AG04449 (cell line): ENCODE data around the gene C7.

Experiments used
- CTCF ChIA-PET: fragments of 350-600 bp; formaldehyde crosslinking; extraction: SDS; loops from one replicate; lab custom pipeline; 2021; ENCODE audit warnings: antibody characterized with exemption; lab: Yijun Ruan, JAX
- POLR2A ChIA-PET: fragments of 400-600, 350-600 bp; formaldehyde crosslinking; extraction: SDS; loops from one replicate; lab custom pipeline; 2020; ENCODE audit warnings: antibody characterized with exemption, inconsistent platforms; lab: Yijun Ruan, JAX
- DNase-seq: peaks from one replicate; pipeline ENCODE4 v3.0.0-alpha.2; 2010; ENCODE audit warnings: low read depth, low spot score
- H3K4me3 ChIP-seq: 2 replicates; pipeline ENCODE4 v1.5.1; 2011; ENCODE audit warnings: low read depth, mild to moderate bottlenecking, control low read depth, low read length
- TF ChIP-seq, protein P1 (sequence below): IDR thresholded peaks from one replicate; pipeline ENCODE4 v1.5.1; 2011; ENCODE audit warnings: mild to moderate bottlenecking, moderate library complexity, low read length, control low read depth, inconsistent platforms; ENCODE audit not compliant: insufficient read depth; ENCODE audit errors: missing control alignments

Gene C7

DNA sequence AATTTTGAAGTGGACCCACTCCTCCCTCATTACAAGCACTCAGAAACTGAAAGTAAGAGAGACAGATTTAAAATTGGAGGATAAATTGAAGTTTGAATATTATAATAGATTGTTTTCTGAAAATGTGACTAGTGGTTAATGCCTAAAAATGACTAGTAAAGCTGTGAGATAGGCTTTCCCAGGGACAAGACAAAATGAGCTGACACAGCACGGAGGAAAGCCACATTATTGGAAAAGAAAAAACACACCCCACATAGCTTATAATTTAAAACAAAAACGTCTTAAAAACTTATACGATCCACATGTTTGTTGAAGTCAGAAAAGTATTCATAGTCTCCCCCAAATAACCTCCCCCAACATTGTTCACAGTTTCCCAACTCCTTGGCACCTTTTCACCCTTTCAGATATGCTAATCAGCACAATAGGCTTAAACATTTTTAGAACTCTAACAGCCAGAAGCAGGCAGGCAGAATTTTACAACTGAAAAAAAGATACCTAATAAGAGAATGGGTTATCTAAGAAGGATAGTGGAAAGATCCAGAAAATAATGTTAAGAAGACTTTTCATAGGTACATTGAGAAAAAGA lies 6.1 kb downstream of the C7 start:
- CTCF ChIA-PET, result interaction anchor here (1.8 kb wide), 1 partner anchor 11 kb away, joined by 6 read pairs; no protein-coding TSS in a partner anchor
- H3K4me3 ChIP-seq, result no peak overlapping the region
- POLR2A ChIA-PET, result interaction anchor here (0.5 kb wide), 1 partner anchor 645 kb away, joined by 3 read pairs; no protein-coding TSS in a partner anchor
- no peak for DNase-seq
- TF ChIP-seq, protein P1, sequence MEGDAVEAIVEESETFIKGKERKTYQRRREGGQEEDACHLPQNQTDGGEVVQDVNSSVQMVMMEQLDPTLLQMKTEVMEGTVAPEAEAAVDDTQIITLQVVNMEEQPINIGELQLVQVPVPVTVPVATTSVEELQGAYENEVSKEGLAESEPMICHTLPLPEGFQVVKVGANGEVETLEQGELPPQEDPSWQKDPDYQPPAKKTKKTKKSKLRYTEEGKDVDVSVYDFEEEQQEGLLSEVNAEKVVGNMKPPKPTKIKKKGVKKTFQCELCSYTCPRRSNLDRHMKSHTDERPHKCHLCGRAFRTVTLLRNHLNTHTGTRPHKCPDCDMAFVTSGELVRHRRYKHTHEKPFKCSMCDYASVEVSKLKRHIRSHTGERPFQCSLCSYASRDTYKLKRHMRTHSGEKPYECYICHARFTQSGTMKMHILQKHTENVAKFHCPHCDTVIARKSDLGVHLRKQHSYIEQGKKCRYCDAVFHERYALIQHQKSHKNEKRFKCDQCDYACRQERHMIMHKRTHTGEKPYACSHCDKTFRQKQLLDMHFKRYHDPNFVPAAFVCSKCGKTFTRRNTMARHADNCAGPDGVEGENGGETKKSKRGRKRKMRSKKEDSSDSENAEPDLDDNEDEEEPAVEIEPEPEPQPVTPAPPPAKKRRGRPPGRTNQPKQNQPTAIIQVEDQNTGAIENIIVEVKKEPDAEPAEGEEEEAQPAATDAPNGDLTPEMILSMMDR, result no peak

DNA sequence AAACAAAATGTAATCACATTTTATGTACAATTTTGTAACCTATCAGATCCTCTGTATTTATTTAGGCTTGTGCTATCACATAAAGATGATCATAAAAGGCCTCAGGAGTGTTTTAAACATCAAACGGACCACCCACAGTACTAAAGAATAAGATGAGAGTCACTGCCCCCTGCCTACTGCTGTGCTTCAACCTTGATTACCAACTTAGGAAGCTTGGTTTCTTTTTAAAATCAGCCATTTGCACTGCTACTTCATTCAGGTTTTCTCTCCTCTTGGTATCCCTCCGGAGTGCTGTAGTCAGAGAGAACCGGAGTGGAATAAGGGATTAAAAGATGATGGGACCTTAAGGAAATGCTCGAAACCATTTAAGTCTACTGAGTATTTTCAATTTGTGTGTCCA lies 6.9 kb downstream of the C7 start:
- TF ChIP-seq, protein P1, result no peak
- H3K4me3 ChIP-seq, result no peak overlapping the region
- DNase-seq, result no peak
- POLR2A ChIA-PET, result no interaction called here
- CTCF ChIA-PET, result interaction anchor here (1.8 kb wide), 1 partner anchor 11 kb away, joined by 6 read pairs; no protein-coding TSS in a partner anchor

DNA sequence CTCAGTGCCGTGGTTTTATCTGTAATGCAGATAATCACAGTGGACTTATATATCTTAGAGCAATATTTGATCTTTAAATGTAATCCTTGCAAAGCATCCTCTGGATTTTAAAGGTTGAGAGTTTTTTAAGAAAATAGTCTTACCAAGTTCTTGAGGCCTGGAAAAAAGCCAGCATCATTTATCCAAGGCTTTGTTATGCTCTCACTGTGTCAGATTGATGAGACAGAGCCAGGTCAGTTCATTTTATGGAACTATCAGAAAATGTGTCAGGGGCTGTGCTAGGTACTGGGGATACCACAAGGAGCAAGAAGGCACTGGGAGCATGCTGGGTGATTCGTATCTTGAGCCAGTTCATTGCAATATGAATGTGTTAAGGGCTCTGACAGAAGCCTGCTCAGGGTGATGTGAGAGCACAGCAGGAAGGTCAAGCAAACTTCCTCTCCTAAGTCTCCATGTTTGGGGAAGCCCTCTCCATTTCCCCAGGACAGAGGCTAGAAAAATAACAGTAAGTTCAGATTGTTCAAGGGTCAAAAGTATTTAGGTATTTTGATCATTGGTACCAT lies 19.7 kb downstream of the C7 start:
- ChIA-PET CTCF (no interaction called here), POLR2A (no interaction called here)
- H3K4me3 ChIP-seq, result no peak overlapping the region
- no peak for DNase-seq
- TF ChIP-seq, protein P1, result no peak

DNA sequence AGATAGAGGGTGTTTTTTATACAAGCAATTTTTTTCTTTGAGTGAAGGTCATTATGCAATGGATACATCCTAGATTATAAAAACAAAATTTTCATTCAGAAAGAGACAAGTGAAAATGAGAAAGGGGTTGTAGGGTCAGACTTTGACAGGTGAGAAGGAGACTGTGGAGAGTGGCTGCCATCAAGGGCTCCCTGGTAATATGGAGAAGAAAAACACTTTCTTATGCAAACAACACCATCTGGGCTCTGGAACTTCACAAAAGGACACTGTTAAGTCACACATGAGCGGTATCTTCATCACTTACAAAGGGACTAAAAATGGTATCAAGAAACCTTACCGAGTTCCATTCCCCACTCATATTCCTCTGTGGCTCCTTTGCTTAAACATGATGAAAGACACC lies 23.5 kb downstream of the C7 start:
- ChIA-PET POLR2A (no interaction called here), CTCF (no interaction called here)
- TF ChIP-seq, protein P1, result no peak
- no peak for DNase-seq
- H3K4me3 ChIP-seq, result no peak overlapping the region

DNA sequence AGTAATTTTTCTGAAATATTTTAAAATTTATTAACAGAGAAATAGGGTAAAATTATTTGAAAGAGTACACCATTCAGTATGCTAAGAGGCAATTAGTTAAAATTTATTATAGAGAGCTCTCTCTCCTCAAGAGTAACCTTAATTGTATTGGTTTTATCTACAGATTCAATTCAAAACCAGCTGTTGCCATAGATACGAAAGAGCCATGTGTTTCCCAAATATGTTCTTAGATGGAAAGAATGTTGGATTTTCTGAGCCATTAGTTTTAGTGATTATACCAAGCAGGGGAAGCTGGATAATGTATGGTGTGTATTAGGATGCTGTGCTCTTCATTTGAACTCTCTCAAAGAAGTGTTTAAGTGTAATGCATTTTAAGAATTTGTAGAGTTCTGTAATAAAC lies 27.8 kb downstream of the C7 start:
- ChIA-PET POLR2A (no interaction called here), CTCF (no interaction called here)
- DNase-seq, result no peak
- TF ChIP-seq, protein P1, result no peak
- no peak overlapping the region for H3K4me3 ChIP-seq

DNA sequence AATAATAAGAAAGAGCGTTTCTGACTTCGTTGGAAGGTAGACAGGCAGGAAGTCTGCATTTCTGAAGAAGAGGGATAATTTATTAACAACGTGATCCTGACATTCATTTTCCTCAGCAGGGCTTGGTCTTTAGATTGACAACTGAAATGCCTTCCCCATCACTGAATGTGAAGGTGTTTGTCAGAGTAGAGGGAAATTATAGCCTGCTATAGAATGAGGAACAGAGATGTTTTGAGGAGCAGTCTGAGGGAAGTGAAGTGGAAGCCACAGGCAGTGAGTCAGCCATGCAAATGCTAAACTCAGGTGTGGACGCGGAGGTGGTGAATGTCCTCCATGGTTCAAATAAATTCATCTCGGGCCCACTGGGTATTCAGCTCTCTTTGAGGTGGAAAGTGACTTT lies 30.5 kb downstream of the C7 start:
- H3K4me3 ChIP-seq, result no peak overlapping the region
- TF ChIP-seq, protein P1, result no peak
- no peak for DNase-seq
- ChIA-PET CTCF (no interaction called here), POLR2A (no interaction called here)
